Endodermal cell (in vitro differentiated cells): ENCODE data around the gene LRGUK. TPM values are rescaled to one million over a fixed set of nuclear protein-coding genes. Genes with fewer than 3 reads are reported as not detected.

ENCODE experiments used
- DNase-seq: peaks from one replicate; pipeline ENCODE4 v3.0.0-alpha.2; 2017
- H3K27ac ChIP-seq: 2 replicates; pipeline ENCODE4 v1.5.1; 2013; ENCODE audit warnings: mild to moderate bottlenecking, low read depth, low read length, moderate library complexity
- H3K27me3 ChIP-seq: 2 replicates; pipeline ENCODE4 v1.6.1; 2013; ENCODE audit warnings: mild to moderate bottlenecking, low read length, moderate library complexity; ENCODE audit not compliant: insufficient read depth, control insufficient read depth, poor library complexity, severe bottlenecking
- H3K36me3 ChIP-seq: 2 replicates; pipeline ENCODE4 v1.7.0; 2013; ENCODE audit warnings: mild to moderate bottlenecking, low read length, moderate library complexity; ENCODE audit not compliant: control insufficient read depth, insufficient read depth
- H3K4me1 ChIP-seq: one replicate; pipeline ENCODE4 v1.7.0; 2013; ENCODE audit warnings: low read length; ENCODE audit not compliant: control insufficient read depth, insufficient read depth
- H3K4me3 ChIP-seq: 2 replicates; pipeline ENCODE4 v1.5.1; 2013; ENCODE audit warnings: mild to moderate bottlenecking, low read length, moderate library complexity
- H3K9ac ChIP-seq: 2 replicates; pipeline ENCODE4 v1.6.1; 2013; ENCODE audit warnings: mild to moderate bottlenecking, low read length, moderate library complexity; ENCODE audit not compliant: poor library complexity, severe bottlenecking; ENCODE audit errors: extremely low read depth
- H3K9me3 ChIP-seq: 2 replicates; pipeline ENCODE4 v1.6.1; 2013; ENCODE audit warnings: mild to moderate bottlenecking, low read length, moderate library complexity; ENCODE audit not compliant: control insufficient read depth
- H3K27ac Mint-ChIP-seq: 2 replicates; pipeline ENCODE4 v1.8.0; 2020; ENCODE audit warnings: mixed read lengths
- H3K27me3 Mint-ChIP-seq: 2 replicates; pipeline ENCODE4 v1.8.0; 2021; ENCODE audit warnings: mild to moderate bottlenecking, mixed read lengths; ENCODE audit not compliant: insufficient read depth
- H3K36me3 Mint-ChIP-seq: 2 replicates; pipeline ENCODE4 v1.8.0; 2020; ENCODE audit warnings: low read depth, mixed read lengths
- H3K4me1 Mint-ChIP-seq: 2 replicates; pipeline ENCODE4 v1.8.0; 2020; ENCODE audit warnings: mixed read lengths
- H3K4me3 Mint-ChIP-seq: 2 replicates; pipeline ENCODE4 v1.8.0; 2020; ENCODE audit warnings: mild to moderate bottlenecking, moderate library complexity, mixed read lengths
- H3K9me3 Mint-ChIP-seq: 2 replicates; pipeline ENCODE4 v1.8.0; 2020; ENCODE audit warnings: mild to moderate bottlenecking, mixed read lengths
- WGBS, 2 experiments: methylation state at CpG; one replicate each; pipeline versions ENCODE4 v1.1.5 to v1.1.7; 2013; ENCODE audit warnings: missing lambda C conversion rate in 2 of 2, mixed read lengths in 1 of 2; ENCODE audit not compliant: insufficient coverage in 1 of 2, insufficient read length in 1 of 2; 5-methylcytosine and 5-hydroxymethylcytosine counted together
- total RNA-seq, 2 donors: library from RNA; stranded (reverse); fragmentation: NEBNext Ultra II Directional in 1 of 2; extraction: Animal tissue kit (Norgen Biotek cat#: 25700) in 1 of 2; gene quantifications; 2 replicates in 1 of 2; 3 replicates in 1 of 2; pipeline ENCODE4 v1.2.1, GENCODE V29; 2021
- TF ChIP-seq, protein P1 (sequence below): fragments of 200-600 bp; sonication (generic); conservative IDR thresholded peaks from 2 replicates; pipeline ENCODE4 v1.5.0; 2021; ENCODE audit warnings: antibody characterized with exemption, mild to moderate bottlenecking

LRGUK gene
- total RNA-seq, 2 donors from 2014 or later: 0.89 to 1.3 TPM

- H3K9me3 Mint-ChIP-seq: no peaks in the 10 kb centered on the region
- DNase-seq: no peak
- no peaks in the 10 kb centered on the region for H3K27me3 Mint-ChIP-seq
- no peaks in the 10 kb centered on the region for H3K27me3 ChIP-seq
- no peaks in the 10 kb centered on the region for H3K4me1 Mint-ChIP-seq
- no peak overlapping the region for H3K9ac ChIP-seq
- TF ChIP-seq, protein P1, sequence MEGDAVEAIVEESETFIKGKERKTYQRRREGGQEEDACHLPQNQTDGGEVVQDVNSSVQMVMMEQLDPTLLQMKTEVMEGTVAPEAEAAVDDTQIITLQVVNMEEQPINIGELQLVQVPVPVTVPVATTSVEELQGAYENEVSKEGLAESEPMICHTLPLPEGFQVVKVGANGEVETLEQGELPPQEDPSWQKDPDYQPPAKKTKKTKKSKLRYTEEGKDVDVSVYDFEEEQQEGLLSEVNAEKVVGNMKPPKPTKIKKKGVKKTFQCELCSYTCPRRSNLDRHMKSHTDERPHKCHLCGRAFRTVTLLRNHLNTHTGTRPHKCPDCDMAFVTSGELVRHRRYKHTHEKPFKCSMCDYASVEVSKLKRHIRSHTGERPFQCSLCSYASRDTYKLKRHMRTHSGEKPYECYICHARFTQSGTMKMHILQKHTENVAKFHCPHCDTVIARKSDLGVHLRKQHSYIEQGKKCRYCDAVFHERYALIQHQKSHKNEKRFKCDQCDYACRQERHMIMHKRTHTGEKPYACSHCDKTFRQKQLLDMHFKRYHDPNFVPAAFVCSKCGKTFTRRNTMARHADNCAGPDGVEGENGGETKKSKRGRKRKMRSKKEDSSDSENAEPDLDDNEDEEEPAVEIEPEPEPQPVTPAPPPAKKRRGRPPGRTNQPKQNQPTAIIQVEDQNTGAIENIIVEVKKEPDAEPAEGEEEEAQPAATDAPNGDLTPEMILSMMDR: no peak
- no peaks in the 10 kb centered on the region for H3K36me3 ChIP-seq
- no peaks in the 10 kb centered on the region for H3K9me3 ChIP-seq
- no peak overlapping the region for H3K27ac Mint-ChIP-seq
- no peaks in the 10 kb centered on the region for H3K36me3 Mint-ChIP-seq
- H3K27ac ChIP-seq: no peak overlapping the region
- H3K4me3 Mint-ChIP-seq: no peak overlapping the region
- no peaks in the 10 kb centered on the region for H3K4me1 ChIP-seq
- no peak overlapping the region for H3K4me3 ChIP-seq
Observed at GRCh38 chr7:134189559-134189958, 62.4 kb downstream of the LRGUK start.

- H3K27me3 ChIP-seq: no peaks in the 10 kb centered on the region
- Mint-ChIP-seq H3K27me3 (no peaks in the 10 kb centered on the region), H3K27ac (no peak overlapping the region), H3K4me1 (no peaks in the 10 kb centered on the region), H3K4me3 (no peak overlapping the region), H3K9me3 (no peaks in the 10 kb centered on the region), H3K36me3 (peaks cover 2% of the 10 kb centered on the region)
- WGBS, 2 experiments: 91 to 95% methylated on average over 2 to 3 of the region's 3 CpGs
- TF ChIP-seq, protein P1: no peak
- no peak for DNase-seq
- H3K9ac ChIP-seq: no peak overlapping the region
- H3K4me3 ChIP-seq: no peak overlapping the region
- no peaks in the 10 kb centered on the region for H3K4me1 ChIP-seq
- H3K36me3 ChIP-seq: no peaks in the 10 kb centered on the region
- H3K27ac ChIP-seq: no peak overlapping the region
- no peaks in the 10 kb centered on the region for H3K9me3 ChIP-seq
Observed at GRCh38 chr7:134191876-134192275, 64.7 kb downstream of the LRGUK start.

DNA sequence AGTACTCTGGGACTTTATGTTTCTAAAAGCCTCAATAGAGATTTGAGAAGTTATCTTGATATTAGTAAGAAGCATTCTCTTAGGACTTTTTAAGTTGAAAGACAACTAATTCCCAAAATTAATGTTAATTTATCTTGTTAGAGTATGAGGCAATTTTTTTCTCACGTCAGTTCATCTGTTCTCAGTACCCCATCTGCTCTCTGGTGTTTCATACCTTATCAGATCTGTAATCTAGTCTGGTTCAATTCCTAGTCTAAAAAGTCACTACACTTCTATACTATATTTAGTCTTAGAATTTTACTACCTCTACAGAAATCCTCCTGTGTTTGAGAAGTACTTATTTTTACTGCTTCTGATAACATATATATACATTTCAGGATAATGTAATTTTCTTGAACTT lies 66.1 kb downstream of the LRGUK start:
- H3K4me1 ChIP-seq: no peaks in the 10 kb centered on the region
- peaks cover 1% of the 10 kb centered on the region for H3K4me1 Mint-ChIP-seq
- 94% methylated on average over 1 of the region's 1 CpG; no CpG with 5 or more reads in 1 of the 2 experiments for WGBS, 2 experiments
- H3K9me3 ChIP-seq: no peaks in the 10 kb centered on the region
- no peaks in the 10 kb centered on the region for H3K27me3 ChIP-seq
- no peaks in the 10 kb centered on the region for H3K27me3 Mint-ChIP-seq
- H3K4me3 ChIP-seq: no peak overlapping the region
- TF ChIP-seq, protein P1: no peak
- H3K9me3 Mint-ChIP-seq: no peaks in the 10 kb centered on the region
- H3K36me3 ChIP-seq: no peaks in the 10 kb centered on the region
- H3K36me3 Mint-ChIP-seq: peaks cover 2% of the 10 kb centered on the region
- DNase-seq: no peak
- no peak overlapping the region for H3K9ac ChIP-seq
- no peak overlapping the region for H3K27ac Mint-ChIP-seq
- no peak overlapping the region for H3K4me3 Mint-ChIP-seq
- no peak overlapping the region for H3K27ac ChIP-seq
